Cardiac muscle cell (in vitro differentiated cells and primary cell): Measurements from ENCODE around the gene MYO9B. TPM values are rescaled to one million over a fixed set of nuclear protein-coding genes. Genes with fewer than 3 reads are reported as not detected.

ENCODE experiments used
- DNase-seq, 2 donors: peaks; one replicate each; pipeline versions ENCODE4 v3.0.0 to v3.0.0-alpha.2; 2010 to 2017; ENCODE audit warnings: low read depth in 1 of 2, low spot score in 1 of 2
- H3K27ac ChIP-seq: fragments of 200-600 bp; sonication (generic); 2 replicates; pipeline ENCODE4 v1.5.1; 2016
- H3K27me3 ChIP-seq: fragments of 200-600 bp; sonication (generic); 2 replicates; pipeline ENCODE4 v1.6.0; 2016; ENCODE audit warnings: control low read depth
- H3K36me3 ChIP-seq: fragments of 200-600 bp; sonication (generic); 2 replicates; pipeline ENCODE4 v1.5.1; 2016; ENCODE audit warnings: control low read depth
- H3K4me1 ChIP-seq: fragments of 200-600 bp; sonication (generic); 2 replicates; pipeline ENCODE4 v1.8.1; 2017; ENCODE audit warnings: low read depth, mild to moderate bottlenecking, mixed run types
- H3K4me3 ChIP-seq: fragments of 200-600 bp; sonication (generic); 2 replicates; pipeline ENCODE4 v1.5.1; 2016; ENCODE audit warnings: mild to moderate bottlenecking
- H3K9me3 ChIP-seq: fragments of 200-600 bp; sonication (generic); 2 replicates; pipeline ENCODE4 v1.5.1; 2017; ENCODE audit warnings: low read depth, mild to moderate bottlenecking, control low read depth
- CTCF ChIP-seq: IDR thresholded peaks from 2 replicates; pipeline ENCODE4 v1.5.1; 2012; ENCODE audit warnings: low read depth, mild to moderate bottlenecking, low read length
- polyA plus RNA-seq: library from polyadenylated mRNA; unstranded; fragments of >200 nt; fragmentation: Nextera tagmentation; extraction: Ambion mirVana; gene quantifications from 2 replicates; pipeline ENCODE4 v1.2.1, GENCODE V29; 2016
- total RNA-seq: library from RNA; depleted of rRNA; stranded (reverse); fragments of >200 nt; gene quantifications from 2 replicates; pipeline ENCODE4 v1.2.3, GENCODE V29; 2016

Gene MYO9B
- total and polyA plus RNA-seq, 2 experiments from 2014 or later = 17.7 to 47.9 TPM

DNA sequence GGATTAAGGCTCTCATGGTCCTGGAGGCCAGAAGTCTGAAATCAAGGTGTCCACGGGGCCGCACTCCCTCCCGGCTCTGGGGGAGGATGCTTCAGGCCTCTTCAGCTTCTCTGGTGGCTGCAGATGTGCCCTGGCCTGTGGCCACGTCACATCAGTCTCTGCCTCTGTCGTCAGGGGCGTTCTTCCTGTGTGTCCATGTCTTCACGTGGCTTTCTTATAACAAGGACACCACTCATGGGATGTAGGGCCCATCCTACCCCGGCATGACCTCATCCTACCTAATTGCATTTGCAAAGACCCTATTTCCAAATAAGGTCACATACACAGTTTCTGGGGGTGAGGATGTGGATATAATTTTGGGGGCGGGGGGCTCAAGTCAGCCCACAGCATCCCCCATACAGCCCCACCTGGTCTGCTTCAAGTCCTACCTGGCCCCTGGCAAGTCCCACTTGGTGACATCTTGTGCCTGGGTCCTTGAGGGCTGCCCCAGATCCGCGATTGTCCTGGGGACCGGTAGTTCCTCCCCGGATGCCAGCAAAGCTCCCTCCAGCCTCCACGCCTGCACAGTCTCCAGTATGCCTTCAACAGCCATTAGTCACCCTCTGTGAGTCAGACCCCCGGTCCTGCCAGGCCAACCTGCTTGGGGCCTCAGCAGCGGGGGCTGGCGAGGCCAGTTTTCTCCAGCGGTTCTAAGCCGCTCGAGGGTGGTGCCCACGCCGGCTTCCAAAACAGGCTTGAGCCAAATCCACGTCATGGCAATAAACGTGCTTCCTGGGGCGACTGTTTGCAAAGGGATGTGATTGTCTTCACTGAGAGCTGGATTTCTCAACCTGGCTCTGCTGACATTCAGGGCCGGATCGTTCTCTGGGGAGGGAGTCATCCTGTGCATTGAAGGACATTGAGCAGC, 32.2 kb downstream of the MYO9B start:
- Histone ChIP-seq H3K27ac (no peak overlapping the region), H3K27me3 (no peaks in the 10 kb centered on the region), H3K36me3 (no peaks in the 10 kb centered on the region), H3K4me1 (peaks cover 3% of the 10 kb centered on the region), H3K4me3 (no peak overlapping the region), H3K9me3 (no peaks in the 10 kb centered on the region)
- TF ChIP-seq CTCF = no peak
- peak in 1 of 2 donors; percentile 98 for DNase-seq

DNA sequence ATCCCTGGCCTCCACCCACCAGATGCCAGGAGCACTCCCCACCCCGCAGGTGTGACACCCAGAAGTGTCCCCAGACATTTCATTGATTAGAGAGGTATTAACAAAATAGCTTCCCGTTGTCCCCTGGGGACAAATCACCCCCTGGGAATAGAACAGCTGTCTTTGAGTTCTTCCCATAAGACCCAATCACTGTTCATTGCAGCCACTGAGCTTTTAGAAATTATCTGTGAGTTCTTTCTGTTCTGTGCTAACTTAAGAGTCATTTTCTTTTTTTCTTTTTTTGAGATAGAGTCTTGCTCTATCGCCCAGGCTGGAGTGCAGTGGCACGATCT, 32.8 kb downstream of the MYO9B start:
- Histone ChIP-seq H3K27me3 (no peaks in the 10 kb centered on the region), H3K27ac (no peak overlapping the region), H3K36me3 (no peaks in the 10 kb centered on the region), H3K9me3 (no peaks in the 10 kb centered on the region), H3K4me1 (peaks cover 3% of the 10 kb centered on the region), H3K4me3 (no peak overlapping the region)
- DNase-seq = no peak
- TF ChIP-seq CTCF = no peak

GRCh38 chr19:17109300-17109699, 33.7 kb downstream of the MYO9B start:
- Histone ChIP-seq H3K4me3 (no peak overlapping the region), H3K36me3 (no peaks in the 10 kb centered on the region), H3K4me1 (peaks cover 3% of the 10 kb centered on the region), H3K9me3 (no peaks in the 10 kb centered on the region), H3K27ac (no peak overlapping the region), H3K27me3 (no peaks in the 10 kb centered on the region)
- TF ChIP-seq CTCF = no peak
- no peak for DNase-seq

DNA sequence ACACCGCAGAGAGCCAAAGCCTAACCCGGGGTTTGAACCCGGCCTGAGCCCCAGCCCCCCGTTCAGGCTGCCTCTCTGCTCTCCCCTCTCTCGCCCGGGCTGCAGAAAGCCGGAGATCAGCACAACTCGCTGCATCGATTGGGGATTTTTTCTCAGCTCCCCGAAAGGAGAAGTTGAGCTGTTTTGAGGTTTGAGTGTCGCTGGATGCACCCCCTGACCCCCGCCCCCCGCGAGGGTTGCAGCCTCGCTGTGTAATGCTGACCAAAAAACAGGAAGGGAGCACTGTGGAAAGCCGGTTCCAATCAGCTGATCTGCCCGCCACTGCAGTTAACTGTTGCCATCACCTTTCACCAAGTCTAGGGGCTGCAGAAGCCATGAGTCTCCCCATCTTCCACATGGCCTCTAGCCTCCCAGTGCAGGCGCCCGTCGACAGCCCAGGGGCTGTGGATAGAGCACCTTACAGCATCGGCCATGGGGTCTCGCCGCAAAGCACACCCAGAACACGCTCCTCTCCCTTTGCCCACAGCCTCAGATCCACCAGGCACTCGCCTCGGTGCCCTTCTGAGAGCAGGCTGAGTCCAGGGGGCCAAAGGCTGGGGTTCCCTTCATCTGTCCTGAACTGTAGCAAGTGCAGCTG, 34.5 kb downstream of the MYO9B start:
- TF ChIP-seq CTCF = no peak
- peaks cover 3% of the 10 kb centered on the region for H3K4me1 ChIP-seq
- no peak overlapping the region for H3K27ac ChIP-seq
- DNase-seq = no peak
- H3K27me3 ChIP-seq = no peaks in the 10 kb centered on the region
- no peak overlapping the region for H3K4me3 ChIP-seq
- no peaks in the 10 kb centered on the region for H3K9me3 ChIP-seq
- no peaks in the 10 kb centered on the region for H3K36me3 ChIP-seq

GRCh38 chr19:17110599-17110966, 35.0 kb downstream of the MYO9B start:
- Histone ChIP-seq H3K27me3 (no peaks in the 10 kb centered on the region), H3K9me3 (no peaks in the 10 kb centered on the region), H3K4me1 (peaks cover 3% of the 10 kb centered on the region), H3K4me3 (no peak overlapping the region), H3K36me3 (no peaks in the 10 kb centered on the region), H3K27ac (no peak overlapping the region)
- TF ChIP-seq CTCF = no peak
- no peak for DNase-seq
